IPS-20b (cell line): ENCODE data around the gene GXYLT2.

Experiments used
- H3K27ac ChIP-seq: one replicate; pipeline ENCODE4 v1.5.1; 2013; ENCODE audit warnings: low read length
- H3K27me3 ChIP-seq: 2 replicates; pipeline ENCODE4 v1.6.1; 2013; ENCODE audit warnings: mild to moderate bottlenecking, low read length, inconsistent platforms; ENCODE audit not compliant: insufficient read depth
- H3K36me3 ChIP-seq: 2 replicates; pipeline ENCODE4 v1.6.1; 2013; ENCODE audit warnings: low read depth, mild to moderate bottlenecking, inconsistent platforms, low read length, moderate library complexity; ENCODE audit not compliant: insufficient read depth
- H3K4me1 ChIP-seq: 2 replicates; pipeline ENCODE4 v1.6.1; 2013; ENCODE audit warnings: mild to moderate bottlenecking, control low read depth, inconsistent platforms, low read length, moderate library complexity; ENCODE audit not compliant: insufficient read depth
- H3K4me3 ChIP-seq: 2 replicates; pipeline ENCODE4 v1.5.1; 2013; ENCODE audit warnings: mild to moderate bottlenecking, low read length, inconsistent platforms
- H3K9ac ChIP-seq: 2 replicates; pipeline ENCODE4 v1.6.1; 2013; ENCODE audit warnings: low read depth, mild to moderate bottlenecking, inconsistent platforms, low read length, moderate library complexity
- H3K9me3 ChIP-seq: 2 replicates; pipeline ENCODE4 v1.6.1; 2013; ENCODE audit warnings: mild to moderate bottlenecking, low read depth, low read length, inconsistent platforms; ENCODE audit not compliant: insufficient read depth

GXYLT2 gene

DNA sequence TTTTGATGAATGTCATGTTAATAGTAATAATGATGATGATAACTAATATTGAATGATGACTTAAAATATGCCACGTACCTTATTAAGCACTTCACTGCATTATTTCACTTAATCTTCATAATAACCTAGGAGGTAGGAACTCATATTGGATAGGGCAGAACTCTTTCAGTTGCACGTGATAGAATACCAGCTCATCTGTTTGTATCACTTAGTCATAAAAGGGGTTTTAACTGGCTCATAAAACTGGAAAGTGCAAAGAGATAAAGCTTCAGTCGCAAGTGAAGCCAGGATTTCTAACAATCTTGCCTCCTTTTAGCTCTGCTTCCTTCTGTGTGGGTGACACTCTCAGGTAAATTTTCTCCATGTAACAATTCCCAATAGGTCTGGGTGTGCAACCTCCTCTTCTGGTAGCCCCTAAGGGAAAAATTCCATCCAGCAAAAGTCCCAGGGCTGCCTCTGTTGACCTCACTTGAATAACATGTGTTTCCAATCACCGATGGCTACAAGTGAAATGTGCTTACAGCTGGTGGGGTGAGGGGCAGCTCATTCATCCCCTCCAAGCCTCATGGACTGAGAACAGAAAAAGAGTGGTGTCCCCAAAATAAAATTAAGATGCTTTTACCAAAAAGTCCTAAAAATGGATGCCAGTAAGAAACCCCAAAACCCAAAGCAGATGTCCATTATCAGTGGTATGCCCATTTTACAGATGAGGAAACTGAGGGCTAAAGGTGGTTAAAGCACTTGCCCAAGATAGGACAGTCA is 9.3 kb downstream of the GXYLT2 start:
- Histone ChIP-seq H3K9ac (no peak overlapping the region), H3K4me1 (no peaks in the 10 kb centered on the region), H3K36me3 (no peaks in the 10 kb centered on the region), H3K27me3 (peaks cover 45% of the 10 kb centered on the region), H3K9me3 (no peaks in the 10 kb centered on the region), H3K4me3 (no peak overlapping the region), H3K27ac (no peak overlapping the region)

DNA sequence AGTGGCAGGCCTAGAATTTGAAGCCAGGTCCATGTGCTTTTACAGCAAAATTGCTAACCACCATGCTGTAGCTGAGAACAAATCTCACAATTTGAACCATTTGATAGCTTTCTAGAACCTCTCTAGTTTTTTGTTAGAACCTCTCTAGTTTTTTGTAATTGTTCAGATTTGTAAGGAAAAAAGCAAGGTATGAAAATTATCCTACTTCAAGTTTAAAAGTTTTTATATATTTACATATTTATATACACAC is 9.8 kb downstream of the GXYLT2 start:
- Histone ChIP-seq H3K27me3 (peaks cover 40% of the 10 kb centered on the region), H3K9ac (no peak overlapping the region), H3K4me1 (no peaks in the 10 kb centered on the region), H3K27ac (no peak overlapping the region), H3K4me3 (no peak overlapping the region), H3K9me3 (no peaks in the 10 kb centered on the region), H3K36me3 (no peaks in the 10 kb centered on the region)

DNA sequence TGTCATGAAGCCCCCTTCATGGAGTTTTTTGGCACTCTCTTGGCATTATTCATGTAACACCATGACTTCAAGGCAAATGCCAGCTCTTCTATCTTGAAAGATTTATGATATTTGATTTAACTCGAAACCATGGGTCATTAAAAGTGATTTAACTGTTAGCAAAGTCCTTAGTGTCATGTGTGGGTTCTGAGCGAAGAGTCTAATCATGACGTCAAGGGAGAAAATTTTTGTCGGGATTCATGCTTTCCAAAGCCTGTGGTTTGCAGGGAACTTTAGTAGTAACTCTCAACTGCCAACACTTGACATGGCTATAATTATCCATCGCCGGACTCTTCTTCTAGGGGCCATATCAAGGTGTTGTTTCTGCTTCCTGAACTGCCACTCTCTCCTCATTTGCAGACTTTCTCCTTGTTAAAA is 11.5 kb downstream of the GXYLT2 start:
- H3K27ac ChIP-seq: no peak overlapping the region
- H3K36me3 ChIP-seq: no peaks in the 10 kb centered on the region
- no peak overlapping the region for H3K4me3 ChIP-seq
- no peak overlapping the region for H3K9ac ChIP-seq
- H3K9me3 ChIP-seq: no peaks in the 10 kb centered on the region
- H3K27me3 ChIP-seq: peaks cover 27% of the 10 kb centered on the region; the same call in 1 of the 2 replicates
- H3K4me1 ChIP-seq: no peaks in the 10 kb centered on the region

DNA sequence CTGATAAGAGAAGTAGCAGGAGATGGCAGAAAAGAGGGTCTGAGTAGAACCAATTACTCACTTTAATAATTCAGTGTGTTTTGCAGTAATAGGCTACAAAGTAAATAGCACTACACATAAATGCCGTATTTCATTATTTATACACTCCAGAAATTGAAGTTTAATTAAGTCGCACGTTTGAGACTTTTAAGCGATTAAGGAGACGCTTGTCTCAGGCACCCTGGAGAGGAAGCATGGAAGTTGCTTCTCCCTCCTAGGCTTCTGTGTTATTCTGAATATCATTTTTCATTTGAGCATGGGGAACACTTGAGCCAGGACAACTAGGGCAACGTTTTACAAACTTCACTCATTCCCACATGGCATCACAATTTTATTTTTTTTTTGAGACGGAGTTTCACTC is 12.2 kb downstream of the GXYLT2 start:
- peaks cover 20% of the 10 kb centered on the region; the same call in 1 of the 2 replicates for H3K27me3 ChIP-seq

DNA sequence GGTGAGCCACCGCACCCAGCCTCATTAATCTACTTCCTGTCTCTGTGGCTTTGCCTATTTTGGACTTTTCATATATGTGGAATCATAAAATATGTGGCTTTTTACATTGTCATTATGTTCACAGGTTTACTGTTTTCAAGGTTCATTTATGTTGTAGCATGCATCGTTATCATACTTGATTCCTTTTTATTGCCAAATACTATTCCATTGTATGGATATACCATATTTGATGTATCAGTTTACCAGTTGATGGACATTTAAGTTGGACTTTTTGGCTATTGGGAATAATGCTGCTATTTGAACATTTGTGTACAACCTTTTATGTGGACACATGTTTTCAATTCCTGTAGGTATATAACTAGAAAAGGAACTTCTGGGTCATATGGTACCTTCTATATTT is 14.0 kb downstream of the GXYLT2 start:
- no peak overlapping the region for H3K9ac ChIP-seq

More for the DNA sequence above, 12.2 kb downstream of the GXYLT2 start:
- Histone ChIP-seq H3K4me3 (no peak overlapping the region), H3K9ac (no peak overlapping the region), H3K4me1 (no peaks in the 10 kb centered on the region), H3K36me3 (no peaks in the 10 kb centered on the region), H3K27ac (no peak overlapping the region), H3K9me3 (no peaks in the 10 kb centered on the region)

DNA sequence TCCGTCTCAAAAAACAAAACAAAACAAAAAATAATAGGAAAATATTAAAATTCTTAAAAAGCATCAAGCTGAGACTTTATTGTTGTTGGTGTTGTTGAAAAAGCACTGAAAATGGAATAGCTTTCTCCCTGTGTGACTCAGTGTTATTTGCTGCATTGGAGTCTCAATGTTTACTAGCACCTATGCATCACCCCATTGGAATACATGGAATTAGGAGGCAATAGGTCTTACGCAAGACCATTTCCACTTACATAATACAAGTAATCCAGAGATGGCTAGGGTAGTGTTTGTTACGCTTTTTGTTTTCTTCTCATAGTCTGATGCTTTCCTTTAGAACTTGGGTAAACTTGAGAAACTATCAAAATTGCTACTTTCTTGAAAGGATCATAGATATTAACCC is 15.2 kb downstream of the GXYLT2 start:
- Histone ChIP-seq H3K9me3 (no peaks in the 10 kb centered on the region), H3K4me3 (no peak overlapping the region), H3K27ac (no peak overlapping the region), H3K27me3 (no peaks in the 10 kb centered on the region; the same call in 1 of the 2 replicates), H3K4me1 (no peaks in the 10 kb centered on the region), H3K36me3 (no peaks in the 10 kb centered on the region), H3K9ac (no peak overlapping the region)

More for the DNA sequence above, 14.0 kb downstream of the GXYLT2 start:
- Histone ChIP-seq H3K4me3 (no peak overlapping the region), H3K36me3 (no peaks in the 10 kb centered on the region), H3K4me1 (no peaks in the 10 kb centered on the region), H3K27me3 (peaks cover 5% of the 10 kb centered on the region; the same call in 1 of the 2 replicates), H3K27ac (no peak overlapping the region), H3K9me3 (no peaks in the 10 kb centered on the region)

DNA sequence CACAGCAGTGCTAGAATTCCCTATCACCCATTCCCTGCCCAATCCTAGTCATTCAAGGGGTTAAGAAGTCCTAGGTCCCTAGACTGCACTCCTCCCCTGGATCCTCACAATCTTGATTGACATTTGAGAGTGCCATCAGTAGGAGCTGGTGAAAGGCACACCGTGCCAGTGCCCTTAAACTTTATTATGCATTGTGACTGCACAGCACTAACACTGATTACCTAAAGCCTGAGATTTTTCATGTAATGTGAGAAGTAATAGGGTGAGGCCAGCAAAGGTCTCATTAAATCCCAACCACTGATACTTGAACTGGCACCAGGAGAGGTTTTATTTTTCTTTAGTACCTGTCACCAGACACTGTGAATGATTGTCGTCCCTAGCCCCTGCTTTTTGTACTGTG is 16.3 kb downstream of the GXYLT2 start:
- no peaks in the 10 kb centered on the region for H3K4me1 ChIP-seq
- no peak overlapping the region for H3K27ac ChIP-seq
- no peaks in the 10 kb centered on the region for H3K9me3 ChIP-seq
- H3K9ac ChIP-seq: no peak overlapping the region
- no peaks in the 10 kb centered on the region; the same call in 1 of the 2 replicates for H3K27me3 ChIP-seq
- H3K4me3 ChIP-seq: no peak overlapping the region
- no peaks in the 10 kb centered on the region for H3K36me3 ChIP-seq

DNA sequence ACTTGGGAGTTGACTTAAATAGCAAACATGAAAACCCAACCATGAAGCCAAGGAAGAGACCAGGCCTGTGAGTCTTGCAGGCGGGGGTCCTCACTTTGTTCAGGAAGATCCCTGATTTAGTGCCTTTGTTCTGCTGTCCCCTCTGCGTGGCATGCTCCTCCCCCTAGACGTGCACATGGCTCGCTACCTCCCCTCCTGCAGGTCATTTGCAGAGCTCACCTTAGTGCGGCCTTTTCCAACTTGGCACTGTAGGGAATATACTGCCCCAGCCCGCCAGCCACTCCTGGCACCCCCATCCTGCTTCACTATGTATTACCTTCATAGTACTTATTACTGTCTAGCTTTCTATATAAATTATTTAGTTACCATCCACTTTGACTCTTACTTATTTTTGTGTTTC is 18.3 kb downstream of the GXYLT2 start:
- Histone ChIP-seq H3K4me1 (no peaks in the 10 kb centered on the region), H3K27me3 (no peaks in the 10 kb centered on the region), H3K36me3 (no peaks in the 10 kb centered on the region), H3K27ac (no peak overlapping the region), H3K9ac (no peak overlapping the region), H3K4me3 (no peak overlapping the region), H3K9me3 (no peaks in the 10 kb centered on the region)

DNA sequence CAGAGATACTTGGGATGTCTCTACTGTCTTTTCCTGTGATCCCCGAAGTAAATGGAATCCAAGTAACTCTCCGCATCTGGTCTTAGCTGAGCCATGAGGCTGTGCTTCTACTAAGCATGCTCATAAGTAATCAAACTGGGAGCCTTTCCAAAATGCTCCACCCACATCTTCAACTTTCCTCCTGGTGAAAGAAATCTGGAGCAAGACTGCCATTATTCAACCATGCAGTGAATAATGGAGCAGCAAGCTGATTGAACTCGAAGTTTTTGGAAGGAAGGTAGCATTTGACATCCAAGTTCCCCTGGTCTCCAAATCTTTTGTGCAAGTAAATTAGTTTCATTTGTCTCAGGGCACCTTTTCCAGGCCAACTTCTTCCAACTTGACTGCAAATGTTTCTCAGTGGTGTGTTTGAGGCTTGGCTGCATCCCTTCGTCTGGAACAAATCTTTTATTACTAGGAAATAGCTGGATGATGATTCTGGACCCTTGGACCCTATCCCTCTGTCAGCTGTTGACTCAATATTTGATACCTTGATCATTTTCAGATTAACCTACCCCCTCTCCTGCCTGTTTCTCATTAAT is 19.4 kb downstream of the GXYLT2 start:
- Histone ChIP-seq H3K9ac (no peak overlapping the region), H3K36me3 (no peaks in the 10 kb centered on the region), H3K27ac (no peak overlapping the region)

DNA sequence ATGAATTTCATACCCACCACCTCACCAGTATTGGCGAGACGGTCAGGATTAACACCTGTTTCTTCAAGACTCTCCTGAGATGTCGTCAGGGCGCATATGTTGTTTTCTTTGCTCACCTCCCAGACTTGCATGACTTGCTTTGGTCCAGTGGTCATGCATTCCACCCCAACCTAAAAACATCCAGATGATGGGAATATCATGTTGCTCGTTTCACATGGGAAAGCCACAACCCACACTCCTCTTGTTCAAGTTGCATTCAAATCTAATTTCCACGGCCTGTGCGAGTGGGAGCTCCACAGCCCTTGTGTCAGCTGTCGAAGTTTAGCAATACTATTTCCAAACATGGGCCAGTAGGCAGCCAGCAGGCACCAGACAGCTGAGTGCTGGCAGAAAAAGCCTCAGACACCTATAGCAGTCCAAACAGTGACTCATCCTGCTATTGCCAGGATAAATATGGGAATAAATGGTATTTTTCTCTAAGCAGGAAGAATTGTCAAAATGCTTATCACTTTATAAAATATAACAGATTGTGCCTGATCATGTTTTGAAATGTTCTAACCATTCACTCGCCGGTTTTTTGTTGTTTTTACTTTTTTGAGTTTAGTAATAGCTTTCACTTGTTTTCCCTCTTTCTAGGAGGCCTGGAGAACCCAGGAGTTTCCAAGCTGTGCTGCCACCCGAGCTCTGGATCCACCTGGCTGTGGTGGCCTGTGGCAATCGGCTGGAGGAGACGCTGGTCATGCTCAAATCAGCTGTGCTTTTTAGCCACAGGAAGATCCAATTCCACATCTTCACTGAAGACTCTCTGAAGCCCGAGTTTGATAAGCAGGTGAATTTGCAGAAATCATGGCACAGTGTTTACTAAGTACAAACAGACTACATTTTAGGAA is 20.1 kb downstream of the GXYLT2 start:
- Histone ChIP-seq H3K36me3 (no peaks in the 10 kb centered on the region), H3K9ac (no peak overlapping the region), H3K27me3 (no peaks in the 10 kb centered on the region), H3K4me1 (no peaks in the 10 kb centered on the region), H3K9me3 (no peaks in the 10 kb centered on the region), H3K27ac (no peak overlapping the region), H3K4me3 (no peak overlapping the region)

More for the DNA sequence above, 19.4 kb downstream of the GXYLT2 start:
- no peaks in the 10 kb centered on the region for H3K4me1 ChIP-seq
- H3K9me3 ChIP-seq: no peaks in the 10 kb centered on the region
- H3K27me3 ChIP-seq: no peaks in the 10 kb centered on the region
- H3K4me3 ChIP-seq: no peak overlapping the region

DNA sequence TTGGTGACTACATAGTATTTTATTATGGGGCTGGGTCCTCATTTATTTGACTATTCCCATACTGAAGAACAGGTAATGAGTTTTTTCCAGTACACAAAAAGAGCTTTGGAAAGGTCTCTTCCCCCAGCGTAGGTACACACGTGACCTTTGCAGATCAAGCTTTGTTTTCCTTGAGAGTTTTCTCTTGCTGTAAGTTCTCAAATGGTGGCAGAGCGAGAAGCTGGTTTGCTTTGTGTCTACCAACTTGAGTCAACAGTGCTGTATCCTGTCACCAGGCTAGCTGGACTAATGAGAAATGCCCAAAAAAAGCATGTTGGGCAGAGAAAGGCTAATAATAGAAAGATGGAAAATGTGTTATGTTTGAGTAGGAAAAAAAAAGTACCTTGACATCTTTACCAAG is 21.7 kb downstream of the GXYLT2 start:
- H3K4me1 ChIP-seq: no peaks in the 10 kb centered on the region
- no peaks in the 10 kb centered on the region for H3K27me3 ChIP-seq
- no peaks in the 10 kb centered on the region for H3K9me3 ChIP-seq
- no peak overlapping the region for H3K27ac ChIP-seq
- no peaks in the 10 kb centered on the region for H3K36me3 ChIP-seq
- no peak overlapping the region for H3K4me3 ChIP-seq
- no peak overlapping the region for H3K9ac ChIP-seq

DNA sequence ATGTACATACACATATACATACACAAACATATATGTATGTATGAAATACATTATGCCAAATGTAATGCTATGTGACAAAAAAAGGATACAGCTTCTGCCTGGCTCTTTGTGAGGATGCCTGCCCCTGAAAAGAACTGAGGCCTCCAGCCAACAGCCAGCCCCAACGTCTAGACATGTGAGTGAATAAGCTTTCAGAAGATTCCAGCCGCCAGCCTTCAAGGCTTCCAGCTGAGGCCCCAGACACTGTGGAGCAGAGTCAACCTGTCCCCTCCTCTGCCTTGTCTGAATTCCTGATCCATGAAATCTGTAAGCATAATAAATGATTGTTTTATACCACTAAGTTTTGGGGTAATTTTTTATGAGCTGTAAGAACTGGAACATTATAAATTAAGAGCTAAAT is 24.7 kb downstream of the GXYLT2 start:
- Histone ChIP-seq H3K27me3 (no peaks in the 10 kb centered on the region), H3K9me3 (no peaks in the 10 kb centered on the region), H3K4me3 (no peak overlapping the region), H3K36me3 (no peaks in the 10 kb centered on the region), H3K4me1 (no peaks in the 10 kb centered on the region), H3K9ac (no peak overlapping the region), H3K27ac (no peak overlapping the region)
